HCT116 (cell line): Measurements from ENCODE around the gene ETV4. TPM values are rescaled to one million over a fixed set of nuclear protein-coding genes. Genes with fewer than 3 reads are reported as not detected.

Experiments
- ATAC-seq: fragments of 200-7000 bp; cut with Tn5 transposase; 2 replicates; pipeline ENCODE4 v1.9.1; 2020; ENCODE audit warnings: mild to moderate bottlenecking, moderate library complexity
- BruUV-seq: library from RNA; stranded (reverse); fragments of 400-500 nt; replicated peaks from 2 replicates; lab custom pipeline; 2021; lab: Mats Ljungman, UMichigan
- CTCF ChIA-PET: fragments of 300-600 bp; sonication (Branson Sonifier 250); formaldehyde crosslinking; loops from one replicate; lab custom pipeline; 2021; ENCODE audit warnings: antibody characterized with exemption; lab: Charles Lee
- POLR2A ChIA-PET: fragments of 300-600, 350-600 bp; sonication (Branson Sonifier 250); formaldehyde crosslinking; loops from one replicate; lab custom pipeline; 2021; ENCODE audit warnings: antibody characterized with exemption; lab: Charles Lee
- RAD21 ChIA-PET, 2 experiments: fragments of 300-600 bp; sonication (Branson Sonifier 250); formaldehyde crosslinking; loops; one replicate each; lab custom pipeline; 2023; ENCODE audit warnings: low total read pairs in 2 of 2; ENCODE audit not compliant: uncharacterized antibody in 2 of 2, unreplicated experiment in 2 of 2, low non-redundant PET in 1 of 2; lab: Charles Lee
- DNase-seq: peaks from one replicate; pipeline ENCODE4 v3.0.0-alpha.2; 2010; ENCODE audit warnings: low read depth, low spot score
- H2AFZ ChIP-seq: fragments of 200-600 bp; shearing (Covaris generic), sonication (generic); 2 replicates; pipeline ENCODE4 v1.6.1; 2017; ENCODE audit warnings: low read depth, mixed run types, mixed read lengths, antibody characterized with exemption, low read length; ENCODE audit not compliant: poor library complexity, severe bottlenecking
- H3K27ac ChIP-seq: 2 replicates; pipeline ENCODE4 v1.5.1; 2012; ENCODE audit warnings: low read depth, low read length
- H3K27me3 ChIP-seq: fragments of 200-600 bp; sonication (generic); 2 replicates; pipeline ENCODE4 v1.6.1; 2016; ENCODE audit warnings: mixed run types, low read length, mixed read lengths; ENCODE audit not compliant: insufficient read depth
- H3K36me3 ChIP-seq, 2 experiments: fragments of 200-500 bp in 1 of 2; fragments of 200-600 bp in 1 of 2; sonication (Bioruptor generic) in 1 of 2; sonication (generic) in 1 of 2; 2 replicates each; pipeline versions ENCODE4 v1.5.1 to v1.6.1; 2014 to 2016; ENCODE audit warnings: low read length in 2 of 2, inconsistent platforms in 1 of 2, mixed read lengths in 1 of 2, mixed run types in 1 of 2; ENCODE audit not compliant: insufficient read depth in 2 of 2, control insufficient read depth in 1 of 2
- H3K4me1 ChIP-seq, 2 experiments: fragments of 200-600 bp in 1 of 2; sonication (generic) in 1 of 2; 2 replicates each; pipeline versions ENCODE4 v1.5.1 to v1.6.1; 2012 to 2017; ENCODE audit warnings: low read length in 2 of 2, inconsistent platforms in 1 of 2, mild to moderate bottlenecking in 1 of 2, mixed read lengths in 1 of 2, mixed run types in 1 of 2, moderate library complexity in 1 of 2; ENCODE audit not compliant: insufficient read depth in 2 of 2, control insufficient read depth in 1 of 2
- H3K4me2 ChIP-seq: fragments of 200-600 bp; sonication (generic); 2 replicates; pipeline ENCODE4 v1.6.1; 2017; ENCODE audit warnings: mixed run types, low read length, mixed read lengths
- H3K4me3 ChIP-seq, 2 experiments: fragments of 200-600 bp in 1 of 2; sonication (generic) in 1 of 2; replicated peaks in 1 of 2; 2 replicates each; pipeline ENCODE4 v1.5.1; 2011 to 2016; ENCODE audit warnings: low read length in 2 of 2, control low read depth in 1 of 2, low read depth in 1 of 2, mild to moderate bottlenecking in 1 of 2, mixed read lengths in 1 of 2, mixed run types in 1 of 2
- H3K79me2 ChIP-seq: fragments of 200-600 bp; sonication (generic); 2 replicates; pipeline ENCODE4 v1.6.1; 2017; ENCODE audit warnings: mild to moderate bottlenecking, mixed run types, low read length, moderate library complexity, mixed read lengths; ENCODE audit not compliant: insufficient read depth
- H3K9ac ChIP-seq: fragments of 200-600 bp; sonication (generic); 2 replicates; pipeline ENCODE4 v1.6.1; 2016; ENCODE audit warnings: low read length, mixed read lengths
- H3K9me2 ChIP-seq: fragments of 200-600 bp; sonication (generic), shearing (Covaris generic); 2 replicates; pipeline ENCODE4 v1.6.1; 2017; ENCODE audit warnings: mixed run types, mild to moderate bottlenecking, moderate library complexity; ENCODE audit not compliant: insufficient read depth
- H3K9me3 ChIP-seq, 2 experiments: fragments of 200-500 bp in 1 of 2; fragments of 200-600 bp in 1 of 2; sonication (Bioruptor generic) in 1 of 2; sonication (generic) in 1 of 2; 2 replicates each; pipeline ENCODE4 v1.6.1; 2014 to 2017; ENCODE audit warnings: low read length in 2 of 2, mixed read lengths in 2 of 2, inconsistent platforms in 1 of 2, low read depth in 1 of 2, mild to moderate bottlenecking in 1 of 2, mixed run types in 1 of 2, moderate library complexity in 1 of 2; ENCODE audit not compliant: control insufficient read depth in 1 of 2, insufficient read depth in 1 of 2
- H4K20me1 ChIP-seq: fragments of 200-600 bp; sonication (generic), shearing (Covaris generic); 2 replicates; pipeline ENCODE4 v1.6.1; 2017; ENCODE audit warnings: mixed run types, mild to moderate bottlenecking, moderate library complexity; ENCODE audit not compliant: insufficient read depth
- CEBPB ChIP-seq: IDR thresholded peaks from 2 replicates; pipeline ENCODE4 v1.6.1; 2012; ENCODE audit warnings: low read depth
- CTCF ChIP-seq, 3 experiments: fragments of 200-600 bp in 1 of 3; sonication (generic) in 1 of 3; IDR thresholded peaks in 2 of 3; conservative IDR thresholded peaks in 1 of 3; 2 replicates each; pipeline ENCODE4 v1.5.1; 2012 to 2017; ENCODE audit warnings: low read depth in 2 of 3, low read length in 2 of 3, antibody characterized with exemption in 1 of 3, borderline replicate concordance in 1 of 3, control low read depth in 1 of 3, mild to moderate bottlenecking in 1 of 3, mixed read lengths in 1 of 3, mixed run types in 1 of 3, moderate library complexity in 1 of 3; ENCODE audit not compliant: insufficient read depth in 1 of 3
- ELF1 ChIP-seq: IDR thresholded peaks from 2 replicates; pipeline ENCODE4 v1.6.1; 2012; ENCODE audit warnings: low read depth, borderline replicate concordance
- POLR2A ChIP-seq: IDR thresholded peaks from 2 replicates; pipeline ENCODE4 v1.7.0; 2011; ENCODE audit warnings: borderline replicate concordance; ENCODE audit not compliant: insufficient read depth, insufficient read length; ENCODE audit errors: extremely low read depth
- RAD21 ChIP-seq: IDR thresholded peaks from 2 replicates; pipeline ENCODE4 v1.6.1; 2012; ENCODE audit warnings: low read depth, mild to moderate bottlenecking
- SIN3A ChIP-seq: IDR thresholded peaks from 2 replicates; pipeline ENCODE4 v1.6.1; 2012; ENCODE audit warnings: low read depth
- TCF7L2 ChIP-seq: IDR thresholded peaks from 2 replicates; pipeline ENCODE4 v1.7.0; 2011; ENCODE audit warnings: borderline replicate concordance, inconsistent platforms; ENCODE audit not compliant: insufficient read depth, insufficient read length; ENCODE audit errors: extremely low read depth
- ZBTB33 ChIP-seq: IDR thresholded peaks from 2 replicates; pipeline ENCODE4 v1.6.1; 2011; ENCODE audit warnings: mild to moderate bottlenecking, low read length, moderate library complexity; ENCODE audit not compliant: insufficient replicate concordance; ENCODE audit errors: extremely low read depth
- intact Hi-C: fragments of 100-400 bp; cut with micrococcal nuclease; formaldehyde crosslinking; loops from 2 replicates; pipeline ENCODE4 v1.10.0; 2022
- total RNA-seq: library from RNA; stranded (reverse); gene quantifications from one replicate; pipeline ENCODE4 v1.2.1, GENCODE V29; 2021; ENCODE audit not compliant: unreplicated experiment
- TF ChIP-seq, protein P1 (sequence below): IDR thresholded peaks from 2 replicates; pipeline ENCODE4 v1.6.1; 2012

ETV4 gene
- total RNA-seq, 1 experiment from 2014 or later, result 51.5 TPM

- H3K36me3 ChIP-seq, result no peaks in the 10 kb centered on the region
- ATAC-seq, result no peak
- H3K9ac ChIP-seq, result no peak overlapping the region
- no peaks in the 10 kb centered on the region for H4K20me1 ChIP-seq
- ChIA-PET POLR2A (no interaction called here), CTCF (no interaction called here), RAD21 (no interaction called here)
- no peaks in the 10 kb centered on the region for H3K9me2 ChIP-seq
- H3K9me3 ChIP-seq, result no peaks in the 10 kb centered on the region
- H3K79me2 ChIP-seq, result no peaks in the 10 kb centered on the region
- intact Hi-C loops, result no loop called here
- no peaks in the 10 kb centered on the region for H3K27me3 ChIP-seq
- peaks cover 0 to 17% of the 10 kb centered on the region in 2 experiments; a peak in 2 of 4 replicates for H3K4me1 ChIP-seq
- H3K4me2 ChIP-seq, result no peak overlapping the region
- no peak for DNase-seq
- H3K4me3 ChIP-seq, result no peak overlapping the region
- H2AFZ ChIP-seq, result no peak overlapping the region
- TF ChIP-seq ZBTB33, result no peak
- TF ChIP-seq CEBPB, result no peak
- TF ChIP-seq POLR2A, result no peak
- TF ChIP-seq RAD21, result no peak
- no peak for TF ChIP-seq SIN3A
- TF ChIP-seq, protein P1, sequence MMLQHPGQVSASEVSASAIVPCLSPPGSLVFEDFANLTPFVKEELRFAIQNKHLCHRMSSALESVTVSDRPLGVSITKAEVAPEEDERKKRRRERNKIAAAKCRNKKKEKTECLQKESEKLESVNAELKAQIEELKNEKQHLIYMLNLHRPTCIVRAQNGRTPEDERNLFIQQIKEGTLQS, result no peak
- TF ChIP-seq CTCF (IDR thresholded peaks at IDR 0.05 in 2 of 3, conservative IDR thresholded peaks at IDR 0.05 in 1 of 3; ENCODE audit: borderline replicate concordance in 1 of 3, insufficient read depth in 1 of 3, low read depth in 2 of 3, low read length in 2 of 3), result no peak
- TF ChIP-seq ELF1, result no peak
- no peak for TF ChIP-seq TCF7L2
- no peak overlapping the region for H3K27ac ChIP-seq
- BruUV-seq, result no TSS peak
Observed at GRCh38 chr17:43581613-43582012, 35.5 kb upstream of the ETV4 start.
